HG03025 (cell line): ENCODE results near the gene GNGT2.

Experiments used
- ATAC-seq: cut with Tn5 transposase; IDR thresholded peaks from one replicate; pipeline ENCODE4 v1.9.1; 2021; ENCODE audit warnings: mild to moderate bottlenecking, moderate library complexity; ENCODE audit not compliant: unreplicated experiment, low FRiP score

The GNGT2 gene

GRCh38 chr17:49210158-49211029 is at the start of gene GNGT2, which contains the start of gene ABI3:
Gene GNGT2 (minus strand): TSS chr17:49210574. CDS start chr17:49207422, 3,152 bp downstream.
Gene ABI3 (plus strand): TSS chr17:49210707. CDS start chr17:49210725, 18 bp downstream.
- ATAC-seq, result peak; percentile 40

GRCh38 chr17:49259663-49260010 is 49.3 kb upstream of the GNGT2 start:
- no peak for ATAC-seq

GRCh38 chr17:49258394-49258793 is 48.0 kb upstream of the GNGT2 start:
- no peak for ATAC-seq

- no peak for ATAC-seq
Measured at GRCh38 chr17:49255125-49255524, 44.8 kb upstream of the GNGT2 start.

- no peak for ATAC-seq
Measured at GRCh38 chr17:49254066-49254465, 43.7 kb upstream of the GNGT2 start.

- no peak for ATAC-seq
Measured at GRCh38 chr17:49252148-49252695, 41.8 kb upstream of the GNGT2 start.

- no peak for ATAC-seq
Measured at GRCh38 chr17:49249890-49250522, 39.6 kb upstream of the GNGT2 start.

- no peak for ATAC-seq
Measured at GRCh38 chr17:49249292-49249794, 39.0 kb upstream of the GNGT2 start.

GRCh38 chr17:49247944-49248343 is 37.6 kb upstream of the GNGT2 start:
- ATAC-seq, result no peak

GRCh38 chr17:49244839-49245238 is 34.5 kb upstream of the GNGT2 start:
- no peak for ATAC-seq

- no peak for ATAC-seq
Measured at GRCh38 chr17:49242813-49243212, 32.4 kb upstream of the GNGT2 start.

- no peak for ATAC-seq
Measured at GRCh38 chr17:49241692-49242397, 31.5 kb upstream of the GNGT2 start.

GRCh38 chr17:49241040-49241439 is 30.7 kb upstream of the GNGT2 start:
- no peak for ATAC-seq

- ATAC-seq, result no peak
Measured at GRCh38 chr17:49240619-49241018, 30.2 kb upstream of the GNGT2 start.

GRCh38 chr17:49239963-49240362 is 29.6 kb upstream of the GNGT2 start:
- ATAC-seq, result no peak

GRCh38 chr17:49235896-49236295 is 25.5 kb upstream of the GNGT2 start:
- ATAC-seq, result no peak

GRCh38 chr17:49234509-49235080 is 24.2 kb upstream of the GNGT2 start:
- ATAC-seq, result no peak

- no peak for ATAC-seq
Measured at GRCh38 chr17:49231563-49231894, 21.2 kb upstream of the GNGT2 start.

- peak; percentile 72 for ATAC-seq
Measured at GRCh38 chr17:49230636-49231562, 20.5 kb upstream of the GNGT2 start, which contains the start of gene PHOSPHO1. Gene PHOSPHO1 (minus strand): TSS chr17:49230787. CDS start chr17:49226691, 4,096 bp downstream.
